GM19328 (cell line): Measurements from ENCODE around the gene NPSR1.

Experiments used
- ATAC-seq: cut with Tn5 transposase; IDR thresholded peaks from one replicate; pipeline ENCODE4 v1.9.1; 2021; ENCODE audit warnings: mild to moderate bottlenecking, moderate library complexity; ENCODE audit not compliant: unreplicated experiment

The NPSR1 gene

DNA sequence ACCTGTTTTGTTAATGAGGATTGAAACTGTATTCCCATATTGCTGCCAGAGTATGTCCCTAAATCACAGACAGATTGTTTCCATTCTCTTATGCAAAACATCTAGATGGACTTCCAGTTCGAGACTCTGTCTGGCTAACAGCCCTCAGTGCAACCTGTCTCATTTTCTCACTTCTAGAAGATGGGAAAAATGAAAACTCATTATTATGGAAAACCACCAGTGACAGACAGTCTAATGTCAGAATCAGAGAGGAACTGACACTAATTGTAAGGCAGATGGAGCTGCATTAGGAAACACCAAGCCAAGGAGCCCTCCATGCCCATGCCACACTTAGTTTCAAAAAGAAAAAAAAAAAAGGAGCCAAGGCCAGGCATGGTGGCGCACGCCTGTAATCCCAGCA is 61.6 kb downstream of the NPSR1 start:
- no peak for ATAC-seq

DNA sequence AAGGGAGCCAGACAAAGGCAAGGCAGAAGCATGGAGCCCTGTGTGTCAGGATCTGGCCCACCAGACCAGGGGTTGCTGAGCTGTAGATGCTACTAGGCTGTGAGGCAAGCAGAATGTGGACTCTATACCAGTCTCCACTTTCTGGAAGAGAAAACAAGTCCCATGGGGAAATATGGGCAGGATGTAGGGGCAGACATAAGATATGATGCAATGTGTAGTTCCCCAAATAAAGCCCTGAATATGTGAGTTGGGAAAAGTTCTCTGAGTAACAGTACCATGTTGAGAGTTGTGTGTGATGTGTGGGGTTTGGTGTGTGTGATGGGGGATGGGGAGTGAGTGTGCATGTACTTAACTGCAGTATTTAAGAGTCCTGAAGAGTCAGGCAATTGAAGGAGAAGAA is 62.3 kb downstream of the NPSR1 start:
- no peak for ATAC-seq

DNA sequence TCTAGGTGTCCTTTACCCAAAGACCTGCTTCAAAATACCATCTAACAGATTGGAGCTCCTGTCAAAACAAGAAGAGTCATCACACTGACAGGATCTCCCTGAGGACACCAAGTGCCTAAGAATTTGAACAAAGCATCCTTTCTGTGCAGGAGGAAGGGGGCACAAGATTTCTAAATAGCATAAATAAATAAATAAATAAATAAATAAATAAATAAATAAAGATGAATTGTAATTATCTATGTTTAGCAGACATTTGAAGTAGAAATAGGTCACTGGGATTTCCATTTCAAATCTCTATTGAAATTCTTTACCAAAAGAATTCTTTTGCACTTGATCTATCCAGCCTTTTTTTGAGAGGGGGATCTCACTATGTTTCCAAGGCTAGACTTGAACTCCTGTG is 65.3 kb downstream of the NPSR1 start:
- no peak for ATAC-seq

DNA sequence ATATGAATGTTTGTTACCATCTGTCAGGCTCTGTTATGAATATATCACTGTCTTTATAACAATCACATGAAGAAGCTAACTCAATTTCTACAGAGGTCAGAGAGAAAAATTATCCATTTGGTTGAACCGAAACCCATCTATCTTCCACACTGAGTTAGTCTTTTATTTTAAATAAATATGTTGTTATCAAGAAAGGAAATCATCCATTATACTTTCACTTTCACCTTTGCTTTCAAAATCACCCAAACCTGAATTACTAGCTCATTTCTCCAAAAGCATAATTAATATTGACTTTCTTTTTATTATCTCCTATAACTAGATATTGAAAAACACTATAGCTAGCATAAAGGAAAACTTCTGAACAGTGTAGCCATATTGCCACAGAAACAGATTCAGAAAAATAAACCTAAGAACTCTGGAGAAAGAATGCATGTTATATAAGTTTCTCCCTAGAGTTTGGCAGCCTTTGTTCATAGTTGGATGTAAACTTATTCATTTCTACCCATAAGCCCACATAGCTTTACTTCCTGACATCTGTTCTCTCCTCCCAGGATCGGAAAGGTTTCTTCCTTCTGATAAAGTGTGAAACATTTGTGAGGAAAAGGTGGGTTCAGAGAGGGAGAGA is 66.0 kb downstream of the NPSR1 start:
- ATAC-seq: no peak

DNA sequence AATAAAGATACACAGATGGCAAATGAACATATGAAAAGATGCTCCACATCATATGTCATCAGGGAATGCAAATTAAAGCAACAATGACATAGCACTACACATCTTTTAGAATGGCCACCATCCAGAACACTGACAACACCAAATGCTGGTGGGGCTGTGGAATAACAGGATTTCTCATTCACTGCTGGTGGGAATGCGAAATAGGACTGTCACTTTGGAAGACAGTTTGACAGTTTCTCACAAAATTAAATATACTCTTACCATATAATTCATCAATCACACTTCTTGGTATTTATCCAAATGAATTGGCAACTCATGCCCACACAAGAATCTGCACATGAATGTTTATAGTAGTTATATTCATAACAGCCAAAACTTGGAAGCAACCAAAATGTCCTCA is 68.2 kb downstream of the NPSR1 start:
- no peak for ATAC-seq

DNA sequence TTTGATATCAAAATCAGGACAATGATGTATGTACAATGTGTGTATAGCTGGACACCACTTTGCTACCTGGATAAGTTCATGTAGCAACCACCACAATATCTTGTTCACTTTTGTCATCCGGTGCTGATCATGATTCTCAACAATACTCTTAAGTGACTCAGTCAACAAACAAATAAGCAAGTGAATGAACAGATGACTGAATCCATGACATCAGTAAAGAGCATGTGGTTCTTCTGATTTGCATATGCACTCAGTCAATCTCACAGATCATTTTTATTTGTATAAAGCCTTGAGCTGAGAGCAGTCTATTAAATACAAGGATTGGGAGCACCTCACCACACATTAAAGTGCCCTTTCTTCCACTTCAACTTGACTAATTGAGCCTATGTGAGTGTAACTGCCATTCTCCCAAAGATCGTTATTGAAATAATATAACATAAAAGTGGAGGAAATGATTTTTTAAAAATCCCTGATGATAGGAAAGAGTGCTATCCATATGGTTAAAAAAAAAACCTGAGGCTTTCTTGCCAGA is 69.5 kb downstream of the NPSR1 start:
- no peak for ATAC-seq

DNA sequence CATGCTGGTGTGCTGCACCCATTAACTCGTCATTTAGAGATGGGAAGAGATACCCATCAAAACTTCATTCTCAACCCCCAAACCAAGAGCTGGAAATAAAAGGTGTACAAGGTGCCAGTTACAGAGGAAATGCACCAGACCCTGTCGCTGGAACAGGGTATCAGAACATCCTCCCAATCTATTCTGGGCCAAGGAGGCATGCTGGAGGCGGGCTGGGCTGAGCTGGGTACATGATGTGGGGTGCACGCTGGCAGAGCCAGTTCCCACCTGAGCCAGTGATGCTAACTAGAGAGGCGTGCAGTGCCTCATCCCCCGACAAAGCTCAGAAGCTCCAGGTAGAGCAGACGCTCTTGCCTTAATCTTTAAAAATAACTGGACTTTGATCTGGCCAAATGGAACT is 70.1 kb downstream of the NPSR1 start:
- no peak for ATAC-seq

DNA sequence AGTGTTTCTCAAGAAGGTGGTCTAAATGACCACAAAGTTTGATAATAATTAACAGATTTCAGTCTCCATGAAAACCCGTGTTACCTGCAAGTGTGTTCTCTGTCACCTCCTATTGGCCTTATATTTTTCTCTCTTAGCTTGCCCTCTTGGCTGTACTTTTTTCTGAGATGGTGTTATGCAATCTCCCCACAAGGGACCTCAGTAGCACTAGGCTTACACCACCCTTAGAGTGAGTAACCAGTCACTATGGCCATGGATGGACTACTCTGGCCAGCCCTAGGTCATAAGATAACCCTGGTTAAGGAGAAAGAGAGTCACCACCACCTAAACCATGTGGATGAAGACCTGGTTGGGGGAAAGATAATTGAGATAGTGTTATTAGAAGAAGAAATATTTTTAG is 76.8 kb downstream of the NPSR1 start:
- no peak for ATAC-seq

DNA sequence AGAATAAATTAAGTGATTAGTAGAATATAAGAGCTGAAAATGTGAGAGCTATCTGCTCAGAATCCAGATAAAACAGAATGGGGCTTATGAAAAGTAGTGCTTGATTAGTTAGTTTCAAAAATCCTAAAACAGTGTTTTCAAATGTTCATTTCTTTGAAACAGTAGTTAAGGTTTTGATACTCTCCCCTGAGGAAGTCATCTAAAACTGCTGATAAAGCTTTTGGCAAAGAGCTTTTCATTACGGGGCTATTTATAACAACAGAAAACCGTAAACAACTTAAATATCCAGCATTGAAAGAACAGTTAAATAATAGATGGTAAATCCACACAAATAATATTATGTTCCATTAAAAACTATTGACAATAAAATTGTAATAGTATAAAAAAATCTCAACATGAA is 77.5 kb downstream of the NPSR1 start:
- ATAC-seq: no peak

DNA sequence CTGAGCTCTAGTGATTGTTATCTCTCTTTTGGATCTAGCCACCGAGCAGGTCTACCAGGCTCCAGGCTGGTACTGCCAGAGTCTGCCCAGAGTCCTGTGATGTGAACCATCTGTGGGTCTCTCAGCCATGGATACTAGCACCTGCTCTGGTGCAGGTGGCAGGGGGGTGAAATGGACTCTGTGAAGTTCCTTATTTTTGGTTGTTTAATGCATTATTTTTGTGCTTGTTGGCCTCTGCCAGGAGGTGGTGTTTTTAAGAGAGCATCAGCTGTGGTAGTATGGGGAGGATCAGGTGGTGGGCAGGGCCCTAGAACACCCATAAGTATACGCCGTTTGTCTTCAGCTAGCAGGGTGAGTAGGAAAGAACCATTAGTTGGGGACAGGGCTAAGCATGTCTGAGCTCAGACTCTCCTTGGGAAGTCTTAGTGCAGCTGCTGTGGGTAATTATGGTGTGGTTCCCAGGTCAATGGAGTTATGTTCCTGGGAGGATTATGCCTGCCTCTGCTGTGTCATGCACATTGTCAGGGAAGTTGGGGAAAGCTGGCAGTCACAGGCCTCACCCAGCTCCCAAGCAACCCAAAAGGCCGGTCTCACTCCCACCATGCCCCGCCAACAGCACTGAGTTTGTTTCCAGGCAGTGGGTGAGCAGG is 81.8 kb downstream of the NPSR1 start:
- no peak for ATAC-seq

DNA sequence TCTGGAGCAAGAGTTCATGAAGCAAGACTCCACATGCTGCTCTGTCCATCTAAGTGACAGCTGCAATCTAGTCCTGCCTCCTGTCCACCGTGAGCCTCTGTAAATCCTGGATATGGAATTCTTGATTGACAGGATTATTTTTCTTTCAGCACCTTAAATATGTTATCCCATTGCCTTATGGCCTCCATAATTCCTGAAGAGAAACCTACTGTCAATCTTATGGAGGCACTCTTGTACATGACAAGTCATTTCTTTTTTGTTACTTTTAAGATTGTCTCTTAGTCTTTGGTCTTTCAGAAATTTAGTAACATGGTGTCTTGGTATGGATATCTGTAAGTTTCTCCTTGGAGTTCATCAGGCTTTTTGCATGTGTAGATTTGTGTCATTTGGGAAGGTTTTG is 82.8 kb downstream of the NPSR1 start:
- ATAC-seq: no peak

DNA sequence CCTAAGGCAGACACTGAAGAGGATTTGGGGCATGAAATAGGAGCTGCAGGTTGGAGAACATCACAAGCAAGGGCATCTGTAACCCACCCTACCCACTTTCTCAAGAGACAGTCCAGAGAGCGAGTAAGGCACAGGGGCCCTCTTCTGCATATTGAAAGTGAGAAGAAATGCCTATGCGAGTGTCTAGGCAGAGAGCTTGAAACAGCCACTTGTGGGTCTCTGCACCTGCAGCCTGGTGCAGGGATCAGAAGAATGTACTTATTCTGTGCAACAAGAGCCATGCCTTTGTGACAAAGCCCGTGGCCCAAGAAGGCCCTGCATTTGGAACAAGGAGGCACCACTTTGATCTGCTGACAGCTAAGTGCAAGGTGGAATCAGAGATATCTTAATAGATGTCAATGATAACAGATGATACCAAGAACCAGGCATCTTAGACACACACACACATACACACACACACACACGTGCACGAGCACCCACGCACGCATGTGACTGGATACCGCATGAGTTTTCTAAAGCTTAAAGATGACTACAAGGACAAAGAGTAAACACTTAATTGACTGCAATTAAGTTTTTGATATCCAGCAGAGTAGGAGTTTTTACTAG is 89.3 kb downstream of the NPSR1 start:
- no peak for ATAC-seq

DNA sequence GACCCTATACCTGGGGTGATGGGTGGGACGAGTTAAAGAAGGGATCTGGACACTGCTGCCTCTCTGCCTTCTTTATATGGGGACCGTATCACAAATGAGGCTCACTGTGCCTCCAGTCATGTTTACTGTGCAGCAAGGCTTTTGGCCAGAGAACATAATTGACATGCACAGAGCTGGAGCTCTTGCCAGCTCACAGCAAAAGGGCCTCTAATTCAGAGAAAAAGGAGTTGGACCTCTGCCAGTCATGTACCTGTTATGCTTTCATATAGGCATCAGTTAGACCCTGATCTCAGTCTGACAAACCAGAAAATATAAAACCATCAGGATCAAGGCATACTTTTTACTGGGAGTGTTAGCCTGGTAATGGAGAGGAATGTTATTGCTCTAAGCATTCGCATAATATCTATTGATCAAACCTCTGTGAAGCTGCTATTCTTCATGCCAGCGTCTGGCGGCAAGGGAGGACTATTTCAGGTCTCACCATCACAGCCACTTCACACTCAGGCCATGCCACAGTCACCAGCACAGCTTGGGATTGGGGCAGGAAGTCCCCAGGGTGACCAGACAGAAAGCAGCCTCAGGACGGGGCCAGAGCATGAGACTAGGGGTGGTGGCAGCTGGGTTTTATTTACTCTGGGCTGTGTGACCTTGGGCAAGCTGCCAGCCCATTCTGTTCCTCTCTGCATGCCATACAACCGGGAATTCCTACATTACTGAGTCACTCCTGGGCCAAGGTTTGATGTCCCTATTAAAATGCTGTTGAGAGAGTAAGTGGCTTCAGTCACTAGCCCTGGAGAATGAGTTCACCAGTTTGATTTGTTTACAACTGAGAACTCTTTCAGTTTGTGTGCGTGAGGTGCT is 90.1 kb downstream of the NPSR1 start:
- ATAC-seq: no peak

DNA sequence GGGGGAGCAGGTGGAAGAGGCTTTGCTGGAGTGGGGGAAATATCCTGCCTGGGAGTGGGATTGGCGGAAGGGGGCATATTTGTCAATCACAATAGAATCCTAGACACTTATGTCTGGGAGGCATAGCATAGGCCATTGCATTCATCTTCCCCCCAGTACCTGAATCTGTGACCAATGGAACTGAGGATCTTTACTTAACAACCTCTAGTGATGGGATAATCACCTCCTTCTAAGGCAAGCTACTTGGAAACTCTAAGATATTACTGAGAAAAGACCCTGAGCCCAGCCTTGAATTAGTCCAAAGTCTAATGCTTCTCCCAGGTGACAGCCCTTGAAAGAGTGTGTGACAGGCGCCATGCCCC is 90.7 kb downstream of the NPSR1 start:
- no peak for ATAC-seq

DNA sequence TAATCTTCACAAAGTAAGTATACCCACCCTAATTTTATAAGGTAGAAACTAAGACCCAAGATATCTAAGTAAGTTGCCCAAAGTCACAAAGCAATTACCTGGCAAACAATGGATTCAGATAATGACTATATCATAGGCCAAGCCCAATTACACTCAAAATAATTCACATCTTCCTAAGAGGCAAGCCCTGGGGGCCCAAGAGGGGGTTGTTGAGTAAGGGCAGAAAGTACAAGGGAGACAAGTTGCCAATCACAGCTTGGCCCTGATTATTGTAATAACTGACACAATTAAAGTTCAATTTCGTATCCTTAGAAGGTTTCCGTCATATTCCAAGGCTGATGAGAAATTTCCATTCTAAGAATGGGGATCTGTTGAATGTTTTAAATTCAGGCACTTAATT is 91.4 kb downstream of the NPSR1 start:
- ATAC-seq: no peak

DNA sequence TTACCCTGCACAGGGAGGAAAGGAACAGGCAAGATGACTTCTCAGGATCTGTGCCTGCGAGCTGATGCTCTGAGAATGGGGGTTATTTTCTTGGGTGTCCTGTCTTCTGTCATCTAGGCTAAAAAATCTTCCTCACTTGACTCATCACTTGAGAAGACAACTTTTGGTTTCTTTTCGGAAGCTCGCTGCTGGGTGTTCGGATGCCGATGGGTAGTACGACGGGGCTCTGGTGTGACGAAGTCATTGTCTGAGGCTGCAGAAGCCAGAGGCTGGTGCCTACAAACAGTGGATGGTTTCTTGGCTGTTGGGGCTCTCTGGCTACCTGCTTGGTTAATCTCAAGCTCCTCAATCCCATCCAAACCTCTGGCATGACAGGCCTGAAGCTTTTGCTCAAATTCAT is 92.2 kb downstream of the NPSR1 start:
- no peak for ATAC-seq

DNA sequence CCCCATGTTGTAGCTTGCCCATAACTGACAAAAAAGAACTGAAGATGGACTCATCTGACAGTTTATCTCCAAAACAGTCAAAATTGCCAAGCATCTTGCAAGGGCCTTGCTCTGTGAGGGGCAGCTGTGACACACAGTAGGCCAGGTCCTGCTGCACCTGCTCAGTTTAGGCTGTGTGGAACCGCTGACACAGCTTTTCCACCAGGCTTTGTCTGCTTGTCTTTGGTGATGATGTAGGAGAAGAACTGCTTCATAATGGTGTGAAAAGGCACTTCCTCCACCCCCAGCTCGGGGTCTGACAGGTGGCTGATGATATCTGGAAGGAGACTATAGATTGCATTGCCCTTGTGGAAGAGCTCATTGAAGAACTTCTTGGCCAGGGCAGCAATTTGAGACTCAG is 92.6 kb downstream of the NPSR1 start:
- ATAC-seq: no peak

DNA sequence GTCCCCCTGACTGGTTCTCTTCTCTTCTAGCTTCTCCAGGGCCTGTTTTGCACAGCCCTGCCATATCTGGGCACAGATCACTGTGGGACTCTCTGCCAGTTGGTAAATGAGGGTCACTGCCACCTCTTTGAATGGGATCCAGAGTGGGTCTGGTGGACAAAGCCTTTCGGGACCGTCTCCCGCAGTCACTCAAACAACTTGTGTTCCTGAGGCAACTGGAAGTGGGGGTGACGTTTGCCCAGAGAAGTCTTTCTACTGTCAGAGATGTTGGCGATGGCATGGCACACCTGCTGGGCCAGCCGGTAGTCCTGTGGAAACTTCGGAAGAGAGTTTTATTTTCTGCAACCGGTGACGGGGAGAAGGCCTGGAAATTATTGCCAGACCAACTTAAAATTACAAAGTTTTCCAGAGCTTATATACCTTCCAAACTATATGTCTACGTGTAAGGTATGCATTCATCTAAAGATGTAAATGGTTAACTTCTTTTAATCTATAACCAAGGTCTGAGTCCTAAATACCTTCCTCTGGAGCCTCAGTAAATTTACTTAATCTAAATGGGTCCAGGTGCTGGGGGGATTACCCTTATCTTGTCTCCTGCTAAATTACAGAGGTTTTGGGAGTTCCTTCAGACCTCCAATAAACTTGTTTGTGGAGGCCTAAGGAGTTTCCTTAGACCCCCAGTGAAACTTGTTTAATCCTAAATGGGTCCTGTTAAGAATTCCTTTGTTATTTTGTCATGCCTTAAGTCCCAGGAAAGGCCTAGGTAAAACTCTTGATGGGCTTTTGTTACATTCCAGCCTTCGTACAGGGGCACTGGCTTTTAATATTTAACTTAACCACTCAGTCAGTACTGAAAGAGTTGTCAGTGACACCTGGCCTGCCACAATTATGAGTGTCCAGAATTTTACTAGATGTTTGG is 94.0 kb downstream of the NPSR1 start:
- ATAC-seq: no peak

DNA sequence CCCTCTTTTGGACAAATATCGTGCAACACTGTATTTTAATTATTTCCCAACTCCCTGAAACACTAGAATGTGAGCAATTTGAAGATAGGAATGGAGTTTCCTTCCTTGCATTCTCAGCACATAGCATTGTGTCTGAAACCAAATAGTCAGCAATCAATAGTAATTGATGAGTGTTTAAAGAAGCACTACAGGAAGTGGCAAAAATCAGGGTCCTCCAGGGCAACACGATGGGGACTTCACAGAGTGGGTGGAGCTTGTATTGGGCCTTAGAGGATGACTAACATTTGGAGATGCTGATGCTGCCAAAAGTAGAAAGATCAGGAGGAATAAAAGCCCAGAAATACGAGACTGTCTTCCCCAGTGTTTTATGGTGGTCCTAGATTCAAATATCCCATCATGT is 94.9 kb downstream of the NPSR1 start:
- ATAC-seq: no peak

DNA sequence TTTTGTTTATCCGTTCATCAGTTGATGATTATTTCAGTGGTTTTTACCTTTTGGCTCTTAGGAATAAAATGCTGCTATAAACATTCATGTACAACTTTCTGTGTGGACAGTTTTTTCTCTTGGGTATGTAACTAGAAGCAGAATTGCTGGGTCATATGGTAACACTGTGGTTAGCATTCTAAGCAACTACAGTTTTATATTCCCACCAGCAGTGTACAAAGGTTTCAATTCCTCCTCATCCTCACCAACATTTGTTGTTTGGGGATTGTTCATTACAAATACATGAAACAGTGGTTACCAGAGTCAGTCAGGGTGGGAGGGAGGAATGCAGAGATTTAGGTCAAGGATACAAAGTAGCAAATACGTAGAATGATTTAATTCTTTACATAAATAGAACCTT is 97.0 kb downstream of the NPSR1 start:
- no peak for ATAC-seq

DNA sequence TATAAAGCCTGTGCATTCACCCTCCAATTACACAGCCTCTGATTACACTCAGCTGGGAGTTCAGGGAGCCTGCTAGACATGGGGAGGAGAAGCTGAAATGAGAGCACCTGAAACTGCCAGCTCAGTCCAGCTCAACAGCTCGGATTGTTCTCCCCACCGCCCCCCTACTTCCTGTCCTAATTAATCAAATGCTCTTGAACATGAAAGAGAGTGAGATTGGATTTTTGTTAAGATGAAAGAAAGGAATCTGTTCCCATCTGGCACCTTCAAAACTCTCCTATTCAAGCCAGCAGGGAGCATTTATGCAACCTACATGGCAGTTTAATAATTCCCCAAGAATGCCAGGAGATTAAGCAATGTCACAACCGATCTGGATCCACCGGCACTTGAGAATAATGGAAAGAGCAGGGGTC is 98.0 kb downstream of the NPSR1 start:
- ATAC-seq: no peak
